Upper lobe of left lung (tissue), 4 donors: ENCODE measurements around the gene SCN5A.

ENCODE experiments used
- POLR2A ChIP-seq, 4 donors: fragments of 450-650 bp; IDR thresholded peaks; one replicate each; pipeline ENCODE4 v1.5.1; 2016 to 2017; ENCODE audit warnings: antibody characterized with exemption in 4 of 4, mild to moderate bottlenecking in 2 of 4
- POLR2AphosphoS5 ChIP-seq, 2 donors: sonication (generic); formaldehyde crosslinking; IDR thresholded peaks; one replicate each; pipeline ENCODE4 v1.5.1; 2017; ENCODE audit warnings: antibody characterized with exemption in 2 of 2

- no peak for TF ChIP-seq POLR2A (IDR thresholded peaks at IDR 0.05)
- no peak for TF ChIP-seq POLR2AphosphoS5 (IDR thresholded peaks at IDR 0.05)
Measured at GRCh38 chr3:38560284-38560683, 89.2 kb downstream of the SCN5A start.
